Ascending aorta (tissue), 2 donors: Measurements from ENCODE around the gene CCND2. TPM values are rescaled to one million over a fixed set of nuclear protein-coding genes. Genes with fewer than 3 reads are reported as not detected.
"Not testable (repeated sequence)": the region's sequence is repeated elsewhere in the genome, so short reads cannot be mapped to it uniquely, and the experiment has no call there.

Source experiments
- DNase-seq, 2 donors: peaks; one replicate each; pipeline ENCODE4 v3.0.0-alpha.2; 2019; ENCODE audit warnings: low spot score in 2 of 2
- H3K27ac ChIP-seq, 2 donors: fragments of 200-600 bp; sonication (generic); one replicate each; pipeline ENCODE4 v1.5.1; 2016 to 2017; ENCODE audit warnings: mild to moderate bottlenecking in 1 of 2
- H3K27me3 ChIP-seq: fragments of 200-600 bp; sonication (generic); one replicate; pipeline ENCODE4 v1.5.1; 2017
- H3K36me3 ChIP-seq, 2 donors: fragments of 200-600 bp; sonication (generic); one replicate each; pipeline ENCODE4 v1.5.1; 2016
- H3K4me1 ChIP-seq, 2 donors: fragments of 200-600 bp; sonication (generic); one replicate each; pipeline ENCODE4 v1.5.1; 2016 to 2017; ENCODE audit warnings: mild to moderate bottlenecking in 1 of 2
- H3K4me3 ChIP-seq, 2 donors: fragments of 200-600 bp; sonication (generic); one replicate each; pipeline ENCODE4 v1.5.1; 2016 to 2017; ENCODE audit warnings: mild to moderate bottlenecking in 1 of 2
- H3K9me3 ChIP-seq, 2 donors: fragments of 200-600 bp; sonication (generic); one replicate each; pipeline ENCODE4 v1.5.1; 2016
- CTCF ChIP-seq, 3 experiments: fragments of 200-600 bp in 2 of 3; fragments of 450-650 bp in 1 of 3; sonication (generic) in 2 of 3; IDR thresholded peaks; one replicate each; pipeline ENCODE4 v1.5.1; 2016 to 2019; ENCODE audit warnings: antibody characterized with exemption in 3 of 3, mild to moderate bottlenecking in 1 of 3, moderate library complexity in 1 of 3
- intact Hi-C: fragments of 100-400 bp; cut with DNase I; formaldehyde crosslinking; loops from one replicate; pipeline ENCODE4 v1.15.1; 2023
- total RNA-seq: library from RNA; depleted of rRNA; stranded (reverse); fragments of >200 nt; gene quantifications from one replicate; pipeline ENCODE4 v1.1.0, GENCODE V29; 2016

Gene CCND2
- total RNA-seq, 1 donor from 2014 or later, result 150 TPM

DNA sequence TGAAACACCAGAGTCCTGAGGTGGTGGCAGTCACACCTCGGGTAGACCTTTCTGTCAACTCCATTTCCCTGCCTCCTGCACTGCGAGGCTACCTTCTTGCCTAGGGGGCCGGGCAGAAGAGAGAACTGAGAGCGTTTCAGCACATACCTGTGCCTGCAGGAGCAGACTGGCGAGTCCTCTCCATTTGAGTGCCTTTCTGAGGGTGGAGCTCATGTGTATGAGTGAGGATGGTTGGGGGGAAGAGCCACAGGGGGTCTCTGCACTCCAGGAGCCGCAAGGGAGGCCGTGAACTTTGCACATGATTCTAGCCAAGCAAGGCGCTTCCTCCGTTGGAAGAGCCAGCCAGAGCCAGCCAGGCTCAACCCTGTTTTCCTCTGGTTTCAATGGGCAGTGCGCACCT, 31.0 kb upstream of the CCND2 start:
- no peaks in the 10 kb centered on the region for H3K4me1 ChIP-seq
- H3K9me3 ChIP-seq, result peaks cover 0 to under 1% of the 10 kb centered on the region in 2 donors
- intact Hi-C loops, result no loop called here
- no peak overlapping the region for H3K27ac ChIP-seq
- TF ChIP-seq CTCF (IDR thresholded peaks at IDR 0.05), result no peak
- DNase-seq, result no peak
- no peaks in the 10 kb centered on the region for H3K27me3 ChIP-seq
- no peak overlapping the region for H3K4me3 ChIP-seq
- H3K36me3 ChIP-seq, result no peaks in the 10 kb centered on the region

GRCh38 chr12:4243091-4243490, 30.5 kb upstream of the CCND2 start:
- Histone ChIP-seq H3K9me3 (no peaks in the 10 kb centered on the region), H3K4me1 (no peaks in the 10 kb centered on the region), H3K27me3 (no peaks in the 10 kb centered on the region), H3K36me3 (no peaks in the 10 kb centered on the region), H3K4me3 (no peak overlapping the region), H3K27ac (no peak overlapping the region)
- no peak for TF ChIP-seq CTCF (IDR thresholded peaks at IDR 0.05)
- DNase-seq, result no peak
- intact Hi-C loops, result no loop called here

- intact Hi-C loops, H3K36me3 ChIP-seq, H3K27me3 ChIP-seq: not testable (repeated sequence)
Measured at GRCh38 chr12:4243491-4244100, 30.0 kb upstream of the CCND2 start.

DNA sequence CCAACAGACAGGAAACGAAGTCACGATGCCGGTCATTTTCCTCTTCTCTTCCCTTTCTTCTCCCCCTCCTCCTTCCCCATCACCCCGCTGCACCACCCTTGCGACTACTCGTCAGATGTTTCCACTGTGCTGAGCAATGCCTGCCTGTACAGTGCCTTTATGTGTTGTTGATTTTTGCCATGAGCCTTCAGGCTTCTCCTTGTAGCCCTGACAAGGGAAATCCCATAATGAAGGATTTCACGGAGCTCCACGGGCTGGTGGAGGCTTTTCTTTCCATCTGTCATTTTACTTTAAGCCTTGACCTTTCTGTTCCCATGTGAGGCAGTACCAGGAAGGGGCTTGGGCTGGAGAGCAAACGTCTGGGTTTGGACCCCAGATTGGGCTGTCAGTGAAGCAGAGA, 28.7 kb upstream of the CCND2 start:
- Histone ChIP-seq H3K4me1 (no peaks in the 10 kb centered on the region), H3K9me3 (no peaks in the 10 kb centered on the region), H3K36me3 (no peaks in the 10 kb centered on the region), H3K27me3 (no peaks in the 10 kb centered on the region), H3K27ac (no peak overlapping the region), H3K4me3 (no peak overlapping the region)
- no peak for TF ChIP-seq CTCF (IDR thresholded peaks at IDR 0.05)
- DNase-seq, result no peak
- intact Hi-C loops, result no loop called here

More at GRCh38 chr12:4243491-4244100, 30.0 kb upstream of the CCND2 start:
- not testable (repeated sequence) for H3K9me3 ChIP-seq, H3K27ac ChIP-seq, DNase-seq, H3K4me1 ChIP-seq, H3K4me3 ChIP-seq

DNA sequence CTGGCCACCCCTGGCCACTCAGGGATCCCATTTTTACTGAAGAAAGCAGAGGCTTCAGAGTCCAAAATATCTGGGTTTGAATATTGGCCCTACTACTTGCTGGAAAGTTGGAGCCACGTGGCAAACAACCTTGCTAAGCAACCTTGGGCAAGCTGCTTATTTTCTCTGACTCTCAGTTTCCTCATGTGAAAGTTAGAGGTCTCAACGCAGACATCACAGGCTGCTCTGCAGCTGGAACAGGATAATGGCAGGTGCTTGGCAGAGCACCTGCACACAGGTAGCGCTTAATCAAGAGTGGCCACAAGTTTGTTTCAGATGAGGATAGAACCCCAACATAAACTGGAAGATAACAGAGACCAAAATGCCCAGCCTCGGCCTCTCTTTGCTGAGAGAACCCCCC, 28.1 kb upstream of the CCND2 start:
- H3K9me3 ChIP-seq, result no peaks in the 10 kb centered on the region
- TF ChIP-seq CTCF (IDR thresholded peaks at IDR 0.05), result no peak
- H3K4me1 ChIP-seq, result no peaks in the 10 kb centered on the region
- no peaks in the 10 kb centered on the region for H3K27me3 ChIP-seq
- H3K4me3 ChIP-seq, result no peak overlapping the region
- intact Hi-C loops, result no loop called here
- H3K36me3 ChIP-seq, result no peaks in the 10 kb centered on the region
- H3K27ac ChIP-seq, result no peak overlapping the region
- no peak for DNase-seq

- H3K4me1 ChIP-seq, result no peaks in the 10 kb centered on the region
- no peak for DNase-seq
- no peaks in the 10 kb centered on the region for H3K27me3 ChIP-seq
- intact Hi-C loops, result no loop called here
- no peak overlapping the region for H3K4me3 ChIP-seq
- no peak overlapping the region for H3K27ac ChIP-seq
- H3K36me3 ChIP-seq, result no peaks in the 10 kb centered on the region
- no peak for TF ChIP-seq CTCF (IDR thresholded peaks at IDR 0.05)
- no peaks in the 10 kb centered on the region for H3K9me3 ChIP-seq
Measured at GRCh38 chr12:4246116-4246515, 27.4 kb upstream of the CCND2 start.
